ENCODE results near the gene MECP2. TPM values are rescaled to one million over a fixed set of nuclear protein-coding genes. Genes with fewer than 3 reads are reported as not detected.
A peak's percentile ranks its signal among the peaks of the same experiment; 100 is the strongest.

MECP2 gene
- total RNA-seq, 2 donors from 2014 or later: 53.6 to 55.0 TPM

- intact Hi-C loops (cut with DNase I): no loop called here
- DNase-seq (ENCODE audit: low spot score): no peak
Observed at GRCh38 chrX:154072192-154072591, 25.3 kb downstream of the MECP2 start.

GRCh38 chrX:154068560-154068959, 29.0 kb downstream of the MECP2 start:
- intact Hi-C loops (cut with DNase I): no loop called here

GRCh38 chrX:154064637-154065435, 32.7 kb downstream of the MECP2 start:
- intact Hi-C loops (cut with DNase I): no loop called here
- DNase-seq (ENCODE audit: low spot score): no peak

More at GRCh38 chrX:154068560-154068959, 29.0 kb downstream of the MECP2 start:
- DNase-seq (ENCODE audit: low spot score): no peak

- intact Hi-C loops (cut with DNase I): no loop called here
- no peak for DNase-seq (ENCODE audit: low spot score)
Observed at GRCh38 chrX:154063234-154063633, 34.3 kb downstream of the MECP2 start.

- intact Hi-C loops (cut with DNase I): no loop called here
Observed at GRCh38 chrX:154061801-154062200, 35.7 kb downstream of the MECP2 start.

GRCh38 chrX:154059729-154060245, 37.7 kb downstream of the MECP2 start:
- intact Hi-C loops (cut with DNase I): loop anchor here in 1 of 2 donors (1.0 to 10.0 kb wide), 2 partner anchors 32 to 65 kb away; no protein-coding TSS in a partner anchor
- DNase-seq (ENCODE audit: low spot score): no peak

More at GRCh38 chrX:154061801-154062200, 35.7 kb downstream of the MECP2 start:
- DNase-seq (ENCODE audit: low spot score): no peak

- no peak for DNase-seq (ENCODE audit: low spot score)
- intact Hi-C loops (cut with DNase I): loop anchor here in 1 of 2 donors (10.0 kb wide), 1 partner anchor 64 kb away; no protein-coding TSS in a partner anchor
Observed at GRCh38 chrX:154059231-154059630, 38.3 kb downstream of the MECP2 start.

GRCh38 chrX:154058214-154058997, 39.1 kb downstream of the MECP2 start:
- intact Hi-C loops (cut with DNase I): loop anchor here in 1 of 2 donors (10.0 kb wide), 1 partner anchor 64 kb away; no protein-coding TSS in a partner anchor
- DNase-seq (ENCODE audit: low spot score): no peak

- intact Hi-C loops (cut with DNase I): loop anchor here in 1 of 2 donors (10.0 kb wide), 1 partner anchor 63 kb away; no protein-coding TSS in a partner anchor
Observed at GRCh38 chrX:154057791-154058190, 39.7 kb downstream of the MECP2 start.

GRCh38 chrX:154056770-154057241, 40.7 kb downstream of the MECP2 start:
- intact Hi-C loops (cut with DNase I): loop anchor here in 1 of 2 donors (10.0 kb wide), 1 partner anchor 62 kb away; no protein-coding TSS in a partner anchor
- DNase-seq (ENCODE audit: low spot score): peak; percentile 54

More at GRCh38 chrX:154057791-154058190, 39.7 kb downstream of the MECP2 start:
- DNase-seq (ENCODE audit: low spot score): no peak

GRCh38 chrX:154051201-154051810, 46.2 kb downstream of the MECP2 start:
- peak; percentile 82 for DNase-seq (ENCODE audit: low spot score)
- intact Hi-C loops (cut with DNase I): loop anchor here (5.0 to 10.0 kb wide), 2 partner anchors 34 to 57 kb away; partner anchors contain the start of gene IRAK1 (in 1 of the 2)

- intact Hi-C loops (cut with DNase I): loop anchor here (5.0 to 10.0 kb wide), 2 partner anchors 33 to 55 kb away; partner anchors contain the start of gene IRAK1 (in 1 of the 2)
- no peak for DNase-seq (ENCODE audit: low spot score)
Observed at GRCh38 chrX:154050113-154050495, 47.4 kb downstream of the MECP2 start.

GRCh38 chrX:154049209-154050112, 48.1 kb downstream of the MECP2 start:
- peak; percentile 44 for DNase-seq (ENCODE audit: low spot score)
- intact Hi-C loops (cut with DNase I): loop anchor here (5.0 to 10.0 kb wide), 2 partner anchors 32 to 55 kb away; partner anchors contain the start of gene IRAK1 (in 1 of the 2)

- intact Hi-C loops (cut with DNase I): no loop called here
- peak; percentile 34 for DNase-seq (ENCODE audit: low spot score)
Observed at GRCh38 chrX:154048398-154048797, 49.1 kb downstream of the MECP2 start.

- peak; percentile 14 for DNase-seq (ENCODE audit: low spot score)
- intact Hi-C loops (cut with DNase I): no loop called here
Observed at GRCh38 chrX:154046940-154047610, 50.4 kb downstream of the MECP2 start.

- intact Hi-C loops (cut with DNase I): no loop called here
- peak; percentile 82 for DNase-seq (ENCODE audit: low spot score)
Observed at GRCh38 chrX:154046031-154046781, 51.3 kb downstream of the MECP2 start.

- intact Hi-C loops (cut with DNase I): no loop called here
Observed at GRCh38 chrX:154044091-154044490, 53.4 kb downstream of the MECP2 start.

More at GRCh38 chrX:154044091-154044490, 53.4 kb downstream of the MECP2 start:
- peak; percentile 62 for DNase-seq (ENCODE audit: low spot score)

Data from posterior vena cava (tissue), 2 donors.